ENCODE data around the gene NQO1.

Gene NQO1

GRCh38 chr16:69724981-69725479 is 1.3 kb downstream of the NQO1 start:
- Histone ChIP-seq H3K27ac (replicated peaks) (no peak overlapping the region), H3K27me3 (ENCODE audit: insufficient read depth, poor library complexity, severe bottlenecking) (no peaks in the 10 kb centered on the region), H3K4me3 (replicated peaks; ENCODE audit: insufficient read depth, low read length) (no peak overlapping the region)
- TF ChIP-seq SPI1 (IDR thresholded peaks at IDR 0.05; ENCODE audit: borderline replicate concordance, low read depth) (no peak), GABPA (IDR thresholded peaks at IDR 0.05; ENCODE audit: low read depth) (no peak), CTCF (IDR thresholded peaks at IDR 0.05; ENCODE audit: insufficient read depth, low read length) (no peak), POLR2AphosphoS5 (IDR thresholded peaks at IDR 0.05; ENCODE audit: low read depth) (no peak), REST (IDR thresholded peaks at IDR 0.05; ENCODE audit: insufficient replicate concordance, low read depth) (no peak)
- no peak for DNase-seq (ENCODE audit: low read depth in 1 of 2, low spot score in 1 of 2)

- H3K27me3 ChIP-seq (ENCODE audit: insufficient read depth, poor library complexity, severe bottlenecking) = no peaks in the 10 kb centered on the region
- H3K27ac ChIP-seq (replicated peaks) = no peak overlapping the region
- DNase-seq (ENCODE audit: low read depth in 1 of 2, low spot score in 1 of 2) = no peak
- TF ChIP-seq REST (IDR thresholded peaks at IDR 0.05; ENCODE audit: insufficient replicate concordance, low read depth) (no peak), POLR2AphosphoS5 (IDR thresholded peaks at IDR 0.05; ENCODE audit: low read depth) (no peak), GABPA (IDR thresholded peaks at IDR 0.05; ENCODE audit: low read depth) (no peak), SPI1 (IDR thresholded peaks at IDR 0.05; ENCODE audit: borderline replicate concordance, low read depth) (no peak)
- H3K4me3 ChIP-seq (replicated peaks; ENCODE audit: insufficient read depth, low read length) = no peak overlapping the region
Observed at GRCh38 chr16:69724414-69724873, 1.9 kb downstream of the NQO1 start.

- no peak overlapping the region for H3K27ac ChIP-seq (replicated peaks)
Observed at GRCh38 chr16:69721441-69721957, 4.9 kb downstream of the NQO1 start.

More at GRCh38 chr16:69721441-69721957, 4.9 kb downstream of the NQO1 start:
- Histone ChIP-seq H3K27me3 (ENCODE audit: insufficient read depth, poor library complexity, severe bottlenecking) (no peaks in the 10 kb centered on the region), H3K4me3 (replicated peaks; ENCODE audit: insufficient read depth, low read length) (no peak overlapping the region)
- no peak for DNase-seq (ENCODE audit: low read depth in 1 of 2, low spot score in 1 of 2)
- no peak for TF ChIP-seq SPI1 (IDR thresholded peaks at IDR 0.05; ENCODE audit: borderline replicate concordance, low read depth)
- no peak for TF ChIP-seq GABPA (IDR thresholded peaks at IDR 0.05; ENCODE audit: low read depth)
- no peak for TF ChIP-seq REST (IDR thresholded peaks at IDR 0.05; ENCODE audit: insufficient replicate concordance, low read depth)
